ENCODE data around the gene NCK2.
A peak's percentile ranks its signal among the peaks of the same experiment; 100 is the strongest.

Gene NCK2

DNA sequence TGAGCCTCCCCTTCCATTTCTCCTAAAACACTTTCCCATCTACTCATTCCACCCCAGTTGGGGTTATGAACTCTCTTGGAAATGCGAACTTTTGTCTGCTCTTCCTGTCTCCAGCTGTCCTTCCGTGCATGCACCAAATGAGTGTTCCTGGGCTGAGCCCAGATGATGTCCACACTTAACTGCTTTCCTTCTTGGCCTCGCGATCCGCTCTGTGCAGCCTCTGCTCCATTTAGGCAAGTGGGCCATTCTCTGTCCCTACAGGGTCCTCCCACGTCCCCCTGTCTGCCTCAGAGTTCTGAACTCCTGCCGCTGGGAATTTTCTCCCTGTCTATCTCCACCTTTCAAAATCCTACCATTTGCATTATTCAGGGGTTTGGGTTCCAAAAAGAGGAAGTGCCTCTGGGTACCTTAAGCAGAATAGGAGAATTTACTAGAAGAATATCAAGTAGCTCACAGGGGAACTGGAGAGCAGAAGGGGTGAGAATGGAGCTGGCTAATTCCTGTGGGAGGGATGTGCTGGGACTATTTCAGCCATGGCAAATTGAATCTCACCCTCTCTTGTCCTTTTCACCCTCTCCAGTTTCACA is 4.7 kb upstream of the NCK2 start:
- H3K4me3 ChIP-seq (ENCODE audit: low read depth, low read length): no peak overlapping the region
- ChIA-PET CTCF (no interaction called here), POLR2A (no interaction called here)
- no peak for DNase-seq (ENCODE audit: low read depth, low spot score)
- TF ChIP-seq, protein P1, sequence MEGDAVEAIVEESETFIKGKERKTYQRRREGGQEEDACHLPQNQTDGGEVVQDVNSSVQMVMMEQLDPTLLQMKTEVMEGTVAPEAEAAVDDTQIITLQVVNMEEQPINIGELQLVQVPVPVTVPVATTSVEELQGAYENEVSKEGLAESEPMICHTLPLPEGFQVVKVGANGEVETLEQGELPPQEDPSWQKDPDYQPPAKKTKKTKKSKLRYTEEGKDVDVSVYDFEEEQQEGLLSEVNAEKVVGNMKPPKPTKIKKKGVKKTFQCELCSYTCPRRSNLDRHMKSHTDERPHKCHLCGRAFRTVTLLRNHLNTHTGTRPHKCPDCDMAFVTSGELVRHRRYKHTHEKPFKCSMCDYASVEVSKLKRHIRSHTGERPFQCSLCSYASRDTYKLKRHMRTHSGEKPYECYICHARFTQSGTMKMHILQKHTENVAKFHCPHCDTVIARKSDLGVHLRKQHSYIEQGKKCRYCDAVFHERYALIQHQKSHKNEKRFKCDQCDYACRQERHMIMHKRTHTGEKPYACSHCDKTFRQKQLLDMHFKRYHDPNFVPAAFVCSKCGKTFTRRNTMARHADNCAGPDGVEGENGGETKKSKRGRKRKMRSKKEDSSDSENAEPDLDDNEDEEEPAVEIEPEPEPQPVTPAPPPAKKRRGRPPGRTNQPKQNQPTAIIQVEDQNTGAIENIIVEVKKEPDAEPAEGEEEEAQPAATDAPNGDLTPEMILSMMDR (IDR thresholded peaks at IDR 0.05; ENCODE audit: insufficient read depth, low read length, missing control alignments): no peak

DNA sequence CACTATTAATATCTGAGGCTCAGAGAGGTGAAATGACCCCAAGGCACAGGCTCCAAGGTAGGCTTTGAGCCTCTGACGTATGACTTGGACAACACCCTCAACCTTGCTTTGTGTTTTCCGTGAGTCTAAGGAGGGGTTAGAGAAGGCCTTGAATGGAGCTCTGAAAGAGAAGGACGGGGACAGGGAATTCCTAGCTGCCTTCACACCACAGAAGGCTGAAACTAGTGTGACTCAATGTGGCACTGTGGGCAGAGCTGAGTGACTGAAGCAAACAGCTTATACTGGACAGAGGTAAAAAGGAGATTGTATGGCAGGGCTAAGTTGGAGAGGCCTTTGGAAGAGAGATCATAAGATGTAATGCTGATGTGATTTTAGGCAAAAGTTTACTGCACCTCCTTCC is 3.5 kb upstream of the NCK2 start:
- H3K4me3 ChIP-seq (ENCODE audit: low read depth, low read length): no peak overlapping the region
- TF ChIP-seq, protein P1 (IDR thresholded peaks at IDR 0.05; ENCODE audit: insufficient read depth, low read length, missing control alignments): no peak
- no peak for DNase-seq (ENCODE audit: low read depth, low spot score)
- CTCF ChIA-PET: no interaction called here
- POLR2A ChIA-PET: no interaction called here

DNA sequence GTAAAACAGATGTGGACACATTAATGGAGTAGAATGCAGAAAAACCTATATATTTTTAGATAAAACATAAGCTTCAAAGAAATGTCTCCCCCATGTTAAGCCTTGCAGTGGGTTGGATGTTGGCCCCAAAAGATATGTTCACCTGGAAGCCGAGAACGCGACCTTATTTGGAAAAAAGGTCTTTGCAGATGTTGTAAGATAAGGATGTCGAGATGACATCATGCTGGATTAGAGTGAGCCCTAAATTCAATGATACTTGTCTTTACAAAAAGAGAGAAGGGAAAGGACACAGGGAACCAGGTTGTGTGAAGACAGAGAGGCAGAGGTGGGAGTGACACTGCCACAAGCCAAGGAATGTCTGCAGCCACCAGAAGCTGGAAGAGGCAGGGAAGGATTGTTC is 3.1 kb upstream of the NCK2 start:
- TF ChIP-seq, protein P1 (IDR thresholded peaks at IDR 0.05; ENCODE audit: insufficient read depth, low read length, missing control alignments): no peak
- ChIA-PET POLR2A (no interaction called here), CTCF (no interaction called here)
- H3K4me3 ChIP-seq (ENCODE audit: low read depth, low read length): no peak overlapping the region
- no peak for DNase-seq (ENCODE audit: low read depth, low spot score)

DNA sequence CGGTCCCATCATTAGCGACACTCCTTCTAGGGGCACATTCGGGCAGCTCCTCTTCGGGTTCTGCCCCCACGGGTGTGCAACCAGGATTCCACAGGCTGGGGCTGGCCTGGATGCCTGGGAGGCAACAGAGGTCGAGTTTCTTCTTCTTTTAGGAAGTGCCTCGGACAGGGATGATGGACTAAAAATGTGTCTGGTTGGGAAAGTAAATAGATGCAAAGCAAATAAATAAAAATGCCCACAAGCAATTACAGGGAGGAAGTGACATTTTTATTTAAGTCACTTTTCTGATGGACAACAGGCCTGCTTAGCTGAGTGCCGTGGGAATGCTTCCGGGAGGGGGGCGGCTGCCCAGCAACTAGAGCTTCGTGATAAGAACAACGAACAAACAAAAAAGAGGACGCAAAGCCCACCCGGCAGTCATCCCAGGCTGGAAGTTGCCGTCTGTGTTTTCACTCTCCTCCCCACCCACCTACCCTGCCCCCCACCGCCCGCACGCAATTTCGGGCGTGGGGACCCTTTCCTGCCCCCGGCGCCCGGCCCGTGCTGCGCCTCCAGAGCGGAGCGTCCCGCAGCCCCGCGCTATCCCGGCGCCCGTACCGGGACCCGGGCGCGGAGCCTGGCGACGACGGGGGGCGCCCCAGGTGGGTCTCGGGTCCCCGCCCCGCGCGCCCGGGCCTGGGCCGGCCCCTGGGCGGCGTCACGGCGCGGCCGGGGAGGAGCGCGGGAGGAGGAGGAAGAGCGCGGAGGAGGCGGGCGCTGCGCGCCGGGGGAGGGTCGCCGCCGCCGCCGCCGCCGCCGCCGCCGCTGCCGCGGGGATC is 412 bp upstream of the NCK2 start:
- no peak for DNase-seq (ENCODE audit: low read depth, low spot score)
- H3K4me3 ChIP-seq (ENCODE audit: low read depth, low read length): peak overlapping the region; percentile 69
- TF ChIP-seq, protein P1 (IDR thresholded peaks at IDR 0.05; ENCODE audit: insufficient read depth, low read length, missing control alignments): no peak
- POLR2A ChIA-PET: no interaction called here
- CTCF ChIA-PET: interaction anchor here (0.7 to 1.3 kb wide), 3 partner anchors 9 to 11 kb away, joined by 3 to 4 read pairs (median 3); no protein-coding TSS in a partner anchor

DNA sequence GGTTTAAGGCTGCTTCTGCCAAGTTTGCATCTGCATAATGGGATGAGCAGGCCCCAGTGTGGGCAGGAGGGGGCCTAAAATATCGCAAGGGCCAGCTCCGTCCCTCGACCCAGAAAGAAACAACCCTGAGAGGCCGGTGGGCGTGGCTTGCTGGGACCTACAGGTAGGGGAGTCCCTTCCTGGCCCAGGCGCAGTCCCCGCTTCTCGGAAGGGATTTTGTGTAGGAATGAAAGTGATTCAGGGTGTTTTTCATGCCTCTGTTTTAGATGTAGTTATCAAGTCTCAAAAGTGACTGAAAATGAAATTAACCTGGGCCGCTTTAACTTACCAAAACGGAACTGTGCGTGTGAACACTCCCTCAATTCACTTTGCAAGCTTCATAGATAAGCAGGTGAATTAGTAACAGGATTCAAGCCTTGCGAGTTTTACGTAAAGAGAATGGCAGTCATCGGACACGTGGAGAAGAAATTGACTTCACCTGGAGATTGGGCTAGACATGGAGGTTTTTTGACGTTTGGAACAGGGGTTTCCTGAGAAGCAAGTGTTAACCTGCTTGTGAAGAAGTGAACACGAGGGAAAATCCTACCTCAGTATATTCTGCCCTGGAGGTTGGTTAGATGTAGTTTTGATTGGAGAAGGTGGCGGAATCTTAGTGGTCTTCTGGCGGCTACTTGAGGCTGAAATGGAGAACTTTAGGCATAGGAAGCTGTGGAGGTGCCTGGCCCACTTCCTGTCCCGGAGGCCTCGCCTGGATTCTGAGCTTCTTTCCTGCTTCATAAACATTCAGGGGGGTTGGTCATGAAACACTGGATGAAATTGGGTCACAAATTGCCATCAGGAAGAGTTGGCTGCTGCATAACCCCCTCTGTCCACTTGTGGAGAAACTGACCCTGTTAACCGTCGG is 1.7 kb downstream of the NCK2 start:
- ChIA-PET POLR2A (no interaction called here), CTCF (interaction anchor here (0.8 to 1.3 kb wide), 3 partner anchors 8 to 12 kb away, joined by 3 to 4 read pairs (median 3); no protein-coding TSS in a partner anchor)
- DNase-seq (ENCODE audit: low read depth, low spot score): no peak
- H3K4me3 ChIP-seq (ENCODE audit: low read depth, low read length): peak overlapping the region; percentile 69
- TF ChIP-seq, protein P1 (IDR thresholded peaks at IDR 0.05; ENCODE audit: insufficient read depth, low read length, missing control alignments): no peak

Measured in AG04449 (cell line).